ENCODE data around the gene C14orf132. TPM values are rescaled to one million over a fixed set of nuclear protein-coding genes. Genes with fewer than 3 reads are reported as not detected.

The C14orf132 gene
- total RNA-seq, 2 experiments from 2014 or later: 1.2 to 1.5 TPM

GRCh38 chr14:96105926-96106441, 66.8 kb downstream of the C14orf132 start:
- Mint-ChIP-seq H3K4me1 (no peaks in the 10 kb centered on the region), H3K4me3 (no peak overlapping the region), H3K36me3 (ENCODE audit: low read depth) (no peaks in the 10 kb centered on the region), H3K27me3 (no peaks in the 10 kb centered on the region), H3K27ac (no peak overlapping the region), H3K9me3 (no peaks in the 10 kb centered on the region)
- ChIA-PET POLR2A (no interaction called here), CTCF (interaction anchor here (0.7 kb wide), 1 partner anchor 47 kb away, joined by 3 read pairs; no protein-coding TSS in a partner anchor)
- DNase-seq: no peak

- Mint-ChIP-seq H3K36me3 (ENCODE audit: low read depth) (no peaks in the 10 kb centered on the region), H3K4me3 (no peak overlapping the region), H3K27ac (no peak overlapping the region), H3K9me3 (no peaks in the 10 kb centered on the region), H3K4me1 (no peaks in the 10 kb centered on the region), H3K27me3 (no peaks in the 10 kb centered on the region)
- ChIA-PET CTCF (no interaction called here), POLR2A (no interaction called here)
- no peak for DNase-seq
These were observed 67.7 kb downstream of the C14orf132 start for GRCh38 chr14:96106891-96107290.

GRCh38 chr14:96108061-96108795, 69.1 kb downstream of the C14orf132 start:
- CTCF ChIA-PET: no interaction called here

GRCh38 chr14:96108911-96109310, 69.7 kb downstream of the C14orf132 start:
- H3K9me3 Mint-ChIP-seq: peaks cover 5% of the 10 kb centered on the region
- H3K4me3 Mint-ChIP-seq: no peak overlapping the region
- H3K27ac Mint-ChIP-seq: no peak overlapping the region
- no peaks in the 10 kb centered on the region for H3K4me1 Mint-ChIP-seq
- ChIA-PET POLR2A (no interaction called here), CTCF (no interaction called here)
- no peak for DNase-seq
- H3K36me3 Mint-ChIP-seq (ENCODE audit: low read depth): no peaks in the 10 kb centered on the region
- H3K27me3 Mint-ChIP-seq: no peaks in the 10 kb centered on the region

More at GRCh38 chr14:96108061-96108795, 69.1 kb downstream of the C14orf132 start:
- Mint-ChIP-seq H3K27me3 (no peaks in the 10 kb centered on the region), H3K36me3 (ENCODE audit: low read depth) (no peaks in the 10 kb centered on the region), H3K27ac (no peak overlapping the region), H3K4me3 (no peak overlapping the region), H3K9me3 (peaks cover 2% of the 10 kb centered on the region), H3K4me1 (no peaks in the 10 kb centered on the region)
- DNase-seq: no peak
- POLR2A ChIA-PET: no interaction called here

- no peaks in the 10 kb centered on the region for H3K27me3 Mint-ChIP-seq
- H3K4me1 Mint-ChIP-seq: no peaks in the 10 kb centered on the region
- H3K9me3 Mint-ChIP-seq: peaks cover 11% of the 10 kb centered on the region
- no peaks in the 10 kb centered on the region for H3K36me3 Mint-ChIP-seq (ENCODE audit: low read depth)
- H3K27ac Mint-ChIP-seq: no peak overlapping the region
- no peak overlapping the region for H3K4me3 Mint-ChIP-seq
- POLR2A ChIA-PET: no interaction called here
- DNase-seq: no peak
- CTCF ChIA-PET: no interaction called here
These were observed 70.6 kb downstream of the C14orf132 start for GRCh38 chr14:96109596-96110355.

- H3K27me3 Mint-ChIP-seq: no peaks in the 10 kb centered on the region
- no peaks in the 10 kb centered on the region for H3K36me3 Mint-ChIP-seq (ENCODE audit: low read depth)
- H3K4me3 Mint-ChIP-seq: no peak overlapping the region
- no peak overlapping the region for H3K27ac Mint-ChIP-seq
- ChIA-PET POLR2A (no interaction called here), CTCF (interaction anchor here (1.0 kb wide), 1 partner anchor 8 kb away, joined by 3 read pairs; no protein-coding TSS in a partner anchor)
- no peak for DNase-seq
- peaks cover 11% of the 10 kb centered on the region for H3K9me3 Mint-ChIP-seq
- H3K4me1 Mint-ChIP-seq: peaks cover 3% of the 10 kb centered on the region
These were observed 72.9 kb downstream of the C14orf132 start for GRCh38 chr14:96112032-96112431.

GRCh38 chr14:96114002-96114401, 74.8 kb downstream of the C14orf132 start:
- H3K27ac Mint-ChIP-seq: no peak overlapping the region
- ChIA-PET CTCF (interaction anchor here (1.1 kb wide), 1 partner anchor 13 kb away, joined by 3 read pairs; no protein-coding TSS in a partner anchor), POLR2A (no interaction called here)
- peaks cover 11% of the 10 kb centered on the region for H3K9me3 Mint-ChIP-seq
- no peaks in the 10 kb centered on the region for H3K27me3 Mint-ChIP-seq
- H3K4me3 Mint-ChIP-seq: no peak overlapping the region
- peaks cover 7% of the 10 kb centered on the region for H3K4me1 Mint-ChIP-seq
- no peaks in the 10 kb centered on the region for H3K36me3 Mint-ChIP-seq (ENCODE audit: low read depth)
- no peak for DNase-seq

GRCh38 chr14:96117101-96117897, 78.1 kb downstream of the C14orf132 start:
- Mint-ChIP-seq H3K27me3 (no peaks in the 10 kb centered on the region), H3K4me3 (no peak overlapping the region), H3K4me1 (peaks cover 7% of the 10 kb centered on the region), H3K9me3 (peaks cover 11% of the 10 kb centered on the region), H3K36me3 (ENCODE audit: low read depth) (no peaks in the 10 kb centered on the region), H3K27ac (no peak overlapping the region)
- DNase-seq: no peak
- CTCF ChIA-PET: interaction anchor here (0.6 to 1.2 kb wide), 2 partner anchors 19 to 946 kb away, joined by 3 read pairs; no protein-coding TSS in a partner anchor
- POLR2A ChIA-PET: no interaction called here

- no peaks in the 10 kb centered on the region for H3K36me3 Mint-ChIP-seq (ENCODE audit: low read depth)
- H3K4me1 Mint-ChIP-seq: peaks cover 7% of the 10 kb centered on the region
- DNase-seq: no peak
- H3K27ac Mint-ChIP-seq: no peak overlapping the region
- ChIA-PET CTCF (interaction anchor here (1.2 kb wide), 1 partner anchor 19 kb away, joined by 3 read pairs; no protein-coding TSS in a partner anchor), POLR2A (no interaction called here)
- H3K4me3 Mint-ChIP-seq: no peak overlapping the region
- no peaks in the 10 kb centered on the region for H3K27me3 Mint-ChIP-seq
- peaks cover 11% of the 10 kb centered on the region for H3K9me3 Mint-ChIP-seq
These were observed 78.8 kb downstream of the C14orf132 start for GRCh38 chr14:96117960-96118359.

GRCh38 chr14:96118391-96118790, 79.2 kb downstream of the C14orf132 start:
- POLR2A ChIA-PET: no interaction called here
- Mint-ChIP-seq H3K27me3 (no peaks in the 10 kb centered on the region), H3K27ac (no peak overlapping the region), H3K36me3 (ENCODE audit: low read depth) (no peaks in the 10 kb centered on the region), H3K4me1 (peaks cover 7% of the 10 kb centered on the region), H3K9me3 (peaks cover 7% of the 10 kb centered on the region), H3K4me3 (no peak overlapping the region)
- CTCF ChIA-PET: interaction anchor here (1.2 kb wide), 1 partner anchor 20 kb away, joined by 3 read pairs; no protein-coding TSS in a partner anchor
- DNase-seq: no peak

- Mint-ChIP-seq H3K36me3 (ENCODE audit: low read depth) (no peaks in the 10 kb centered on the region), H3K9me3 (no peaks in the 10 kb centered on the region), H3K27me3 (no peaks in the 10 kb centered on the region), H3K4me3 (no peak overlapping the region), H3K27ac (no peak overlapping the region), H3K4me1 (peaks cover 11% of the 10 kb centered on the region)
- ChIA-PET CTCF (interaction anchor here (1.0 kb wide), 2 partner anchors 8 to 17 kb away, joined by 3 read pairs; no protein-coding TSS in a partner anchor), POLR2A (no interaction called here)
- no peak for DNase-seq
These were observed 80.8 kb downstream of the C14orf132 start for GRCh38 chr14:96119947-96120346.

GRCh38 chr14:96120392-96120791, 81.2 kb downstream of the C14orf132 start:
- no peak overlapping the region for H3K4me3 Mint-ChIP-seq
- H3K36me3 Mint-ChIP-seq (ENCODE audit: low read depth): no peaks in the 10 kb centered on the region
- H3K4me1 Mint-ChIP-seq: peaks cover 11% of the 10 kb centered on the region
- H3K9me3 Mint-ChIP-seq: no peaks in the 10 kb centered on the region
- ChIA-PET POLR2A (no interaction called here), CTCF (interaction anchor here (1.0 kb wide), 2 partner anchors 9 to 18 kb away, joined by 3 read pairs; no protein-coding TSS in a partner anchor)
- H3K27me3 Mint-ChIP-seq: no peaks in the 10 kb centered on the region
- H3K27ac Mint-ChIP-seq: no peak overlapping the region
- DNase-seq: no peak

Measured in activated CD4-positive, alpha-beta T cell treated with anti-CD3 and anti-CD28 coated beads, Interleukin-2, amount 10 ng/mL, durations not matched to agents 7 days and 5 days (primary cell).